ENCODE data around the gene CDH13. TPM values are rescaled to one million over a fixed set of nuclear protein-coding genes. Genes with fewer than 3 reads are reported as not detected.

The CDH13 gene
- total and polyA plus RNA-seq, 2 donors (not counting 3 experiments of a cell fraction or from before 2014, with no cell fraction given), result 96.6 to 124 TPM

DNA sequence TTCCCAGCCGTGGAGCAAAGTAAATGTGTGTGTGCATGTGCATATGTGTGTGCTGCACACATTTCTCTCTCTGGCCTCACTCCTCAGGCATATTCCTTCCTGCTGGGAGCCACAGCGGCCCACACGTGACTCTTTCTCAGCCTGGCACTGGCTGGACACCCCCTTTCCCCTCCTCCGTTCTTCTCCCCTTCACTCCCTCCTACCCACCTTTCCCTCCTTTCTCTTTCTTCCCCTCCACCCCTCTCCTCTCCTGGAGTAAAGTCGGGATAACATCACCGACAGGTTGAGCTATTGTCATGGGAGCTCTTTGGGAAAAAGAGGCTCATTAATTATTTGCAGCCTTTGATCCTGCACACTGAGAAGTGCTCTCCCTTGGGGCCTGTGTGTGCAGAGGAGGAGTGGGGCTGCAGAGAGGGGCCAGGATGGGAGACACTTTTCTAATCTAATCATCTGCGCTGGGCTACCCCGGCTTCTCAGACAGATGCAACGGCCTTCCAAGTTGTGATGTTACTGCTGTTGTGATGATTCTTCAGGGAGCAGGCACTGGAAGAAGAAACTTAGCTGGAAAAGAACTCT is 1054.7 kb downstream of the CDH13 start:
- no peak overlapping the region for H3K4me2 ChIP-seq (ENCODE audit: insufficient read depth, low read length)
- CTCF ChIA-PET, result no interaction called here
- POLR2A ChIA-PET, result no interaction called here
- no peak overlapping the region for H3K27ac ChIP-seq (ENCODE audit: insufficient read depth, low read depth, low read length)
- intact Hi-C loops (cut with micrococcal nuclease), result no loop called here
- no peaks in the 10 kb centered on the region for H3K9me1 ChIP-seq (replicated peaks; ENCODE audit: control insufficient read depth, extremely low read depth, insufficient read depth, low read length)
- H2AFZ ChIP-seq (ENCODE audit: low read depth, low read length), result no peak overlapping the region
- no peaks in the 10 kb centered on the region for H3K79me2 ChIP-seq (ENCODE audit: control insufficient read depth, insufficient read depth, low read length)
- TF ChIP-seq POLR2A (IDR thresholded peaks at IDR 0.05; ENCODE audit: low read depth, low read length) (no peak), FOS (IDR thresholded peaks at IDR 0.05; ENCODE audit: borderline replicate concordance, insufficient read depth, low read length) (no peak), GATA2 (IDR thresholded peaks at IDR 0.05; ENCODE audit: insufficient read depth, insufficient read length, low read depth, low read length) (no peak), POLR2AphosphoS5 (IDR thresholded peaks at IDR 0.05; ENCODE audit: insufficient read depth, low read depth, low read length) (no peak), EZH2 (IDR thresholded peaks at IDR 0.05; ENCODE audit: borderline replicate concordance, low read depth, low read length, severe bottlenecking) (no peak), MYC (IDR thresholded peaks at IDR 0.05; ENCODE audit: low read depth, low read length) (no peak), JUN (IDR thresholded peaks at IDR 0.05; ENCODE audit: borderline replicate concordance, insufficient read depth, insufficient read length, low read depth) (no peak)
- TF ChIP-seq, protein P1, sequence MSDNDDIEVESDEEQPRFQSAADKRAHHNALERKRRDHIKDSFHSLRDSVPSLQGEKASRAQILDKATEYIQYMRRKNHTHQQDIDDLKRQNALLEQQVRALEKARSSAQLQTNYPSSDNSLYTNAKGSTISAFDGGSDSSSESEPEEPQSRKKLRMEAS (IDR thresholded peaks at IDR 0.05; ENCODE audit: insufficient read depth, insufficient read length), result no peak
- TF ChIP-seq, protein P2, sequence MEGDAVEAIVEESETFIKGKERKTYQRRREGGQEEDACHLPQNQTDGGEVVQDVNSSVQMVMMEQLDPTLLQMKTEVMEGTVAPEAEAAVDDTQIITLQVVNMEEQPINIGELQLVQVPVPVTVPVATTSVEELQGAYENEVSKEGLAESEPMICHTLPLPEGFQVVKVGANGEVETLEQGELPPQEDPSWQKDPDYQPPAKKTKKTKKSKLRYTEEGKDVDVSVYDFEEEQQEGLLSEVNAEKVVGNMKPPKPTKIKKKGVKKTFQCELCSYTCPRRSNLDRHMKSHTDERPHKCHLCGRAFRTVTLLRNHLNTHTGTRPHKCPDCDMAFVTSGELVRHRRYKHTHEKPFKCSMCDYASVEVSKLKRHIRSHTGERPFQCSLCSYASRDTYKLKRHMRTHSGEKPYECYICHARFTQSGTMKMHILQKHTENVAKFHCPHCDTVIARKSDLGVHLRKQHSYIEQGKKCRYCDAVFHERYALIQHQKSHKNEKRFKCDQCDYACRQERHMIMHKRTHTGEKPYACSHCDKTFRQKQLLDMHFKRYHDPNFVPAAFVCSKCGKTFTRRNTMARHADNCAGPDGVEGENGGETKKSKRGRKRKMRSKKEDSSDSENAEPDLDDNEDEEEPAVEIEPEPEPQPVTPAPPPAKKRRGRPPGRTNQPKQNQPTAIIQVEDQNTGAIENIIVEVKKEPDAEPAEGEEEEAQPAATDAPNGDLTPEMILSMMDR (IDR thresholded peaks at IDR 0.05; ENCODE audit: extremely low read depth in 1 of 2, insufficient read depth in 1 of 2, low read depth in 1 of 2, low read length in 2 of 2), result no peak
- no peaks in the 10 kb centered on the region for H3K36me3 ChIP-seq (ENCODE audit: control insufficient read depth in 2 of 2, extremely low read depth in 1 of 2, insufficient read depth in 2 of 2, low read length in 2 of 2)
- no peaks in the 10 kb centered on the region for H3K9me3 ChIP-seq (replicated peaks; ENCODE audit: control insufficient read depth, insufficient read depth, low read length)
- no TSS peak for BruUV-seq (replicated peaks)
- DNase-seq (ENCODE audit: low read depth, low spot score) (no peak), FAIRE-seq (no peak)
- no peaks in the 10 kb centered on the region for H3K27me3 ChIP-seq (ENCODE audit: control insufficient read depth in 2 of 2, insufficient read depth in 2 of 2, low read length in 2 of 2)
- dilution Hi-C loops (cut with MboI; ENCODE audit: extremely low pct_ligation_motif_present, low sequenced_read_pairs), result no loop called here
- H3K4me3 ChIP-seq (replicated peaks in 1 of 3; ENCODE audit: insufficient read depth in 1 of 3, low read depth in 1 of 3, low read length in 3 of 3), result no peak overlapping the region
- H4K20me1 ChIP-seq (replicated peaks; ENCODE audit: control insufficient read depth, extremely low read depth, insufficient read depth, low read length), result no peaks in the 10 kb centered on the region
- no peaks in the 10 kb centered on the region for H3K4me1 ChIP-seq (ENCODE audit: control insufficient read depth, extremely low read depth, insufficient read depth, low read length)
- H3K9ac ChIP-seq (replicated peaks; ENCODE audit: extremely low read depth, insufficient read depth, low read length), result no peak overlapping the region

Measured in endothelial cell of umbilical vein (primary cell).